Stimulated activated CD4-positive, alpha-beta T cell treated with anti-CD3 and anti-CD28 coated beads, Interleukin-4, amount 100 ng/mL, for 4 hours (primary cell): ENCODE results near the gene SLC29A1.
A peak's percentile ranks its signal among the peaks of the same experiment; 100 is the strongest.

Experiments
- DNase-seq, 2 experiments: peaks; one replicate each; pipeline ENCODE4 v3.0.0-alpha.2; 2020

SLC29A1 gene

GRCh38 chr6:44269921-44270525 is 46.6 kb downstream of the SLC29A1 start, which contains the start of gene TMEM151B:
Gene TMEM151B, plus strand, starts transcription at chr6:44270450. Its CDS starts 293 bp downstream, at chr6:44270743.
- no peak for DNase-seq

DNA sequence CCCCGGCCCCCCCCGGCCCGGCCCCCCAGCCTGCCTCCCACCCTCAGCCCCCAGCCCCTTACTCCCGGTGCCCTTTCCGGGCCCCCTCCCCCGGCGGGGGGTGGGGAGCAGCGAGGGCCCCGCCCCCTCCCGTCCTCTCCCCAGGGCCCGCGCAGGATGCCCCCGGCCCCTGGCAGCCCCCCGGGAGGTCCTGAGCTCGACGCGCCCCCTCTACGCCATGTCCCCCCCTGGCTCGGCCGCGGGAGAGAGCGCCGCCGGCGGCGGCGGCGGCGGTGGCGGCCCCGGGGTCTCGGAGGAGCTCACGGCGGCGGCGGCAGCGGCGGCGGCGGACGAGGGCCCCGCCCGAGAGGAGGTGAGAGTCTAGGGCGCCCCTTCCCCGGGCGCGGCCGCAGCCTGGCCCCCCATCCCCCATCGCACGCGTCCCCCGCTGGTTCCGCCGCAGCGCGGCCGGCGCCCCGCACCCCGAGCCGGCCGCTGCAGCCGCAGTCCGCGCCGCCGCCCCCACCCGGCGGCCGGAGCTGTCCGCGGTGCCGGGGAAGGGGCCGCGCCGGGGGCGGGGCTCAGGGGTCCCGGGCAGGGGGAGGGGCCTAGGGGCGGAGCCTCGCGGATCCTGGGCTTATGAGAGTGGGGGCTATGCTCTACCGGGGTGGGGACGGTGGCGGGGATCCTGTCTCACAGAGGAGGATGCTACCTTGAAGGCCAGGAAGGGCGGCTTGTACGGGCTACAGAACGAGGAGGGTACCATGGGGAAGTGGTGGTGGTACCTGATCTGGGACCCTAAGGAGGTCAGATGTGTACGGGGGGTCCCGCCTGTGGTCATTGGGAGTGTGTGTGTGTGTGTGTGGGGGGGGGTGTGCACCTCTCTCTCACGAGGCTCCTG is 47.4 kb downstream of the SLC29A1 start:
- DNase-seq, result no peak

DNA sequence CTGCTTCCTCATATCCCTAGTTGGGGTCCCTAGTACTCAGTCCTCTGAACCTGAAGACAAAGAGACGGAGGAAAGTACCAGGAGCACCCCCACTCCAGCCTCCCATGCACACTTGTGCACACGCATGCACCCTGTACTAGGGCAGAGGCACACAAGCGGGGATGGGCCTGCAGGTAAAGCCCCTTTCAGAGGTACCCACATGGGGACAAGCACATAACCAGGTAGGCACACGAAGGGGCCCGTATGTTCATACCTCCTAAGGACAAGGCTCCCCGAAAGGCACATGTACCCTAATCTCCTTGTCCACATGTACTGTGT is 48.0 kb downstream of the SLC29A1 start:
- no peak for DNase-seq

DNA sequence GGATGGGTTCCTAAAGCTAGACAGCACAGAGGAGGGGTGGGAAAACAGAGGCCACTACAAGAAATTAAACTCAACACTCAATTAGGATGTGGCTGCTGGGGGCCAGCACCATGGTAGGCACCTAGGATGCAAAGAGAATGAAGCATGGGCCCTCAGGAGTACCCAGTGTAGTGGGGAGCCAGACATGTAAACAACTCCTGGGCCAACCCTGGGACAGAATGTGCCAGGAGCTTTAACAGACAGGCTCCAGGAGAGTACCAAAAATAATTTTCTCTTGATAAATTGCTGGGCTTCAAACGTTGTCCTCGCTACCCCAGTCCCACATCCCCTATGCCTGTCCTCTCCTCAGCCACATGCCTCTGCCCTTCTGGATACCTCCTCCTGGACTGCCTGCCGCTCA is 48.5 kb downstream of the SLC29A1 start:
- no peak for DNase-seq

- no peak for DNase-seq
These were observed 49.1 kb downstream of the SLC29A1 start for GRCh38 chr6:44272529-44272928.

DNA sequence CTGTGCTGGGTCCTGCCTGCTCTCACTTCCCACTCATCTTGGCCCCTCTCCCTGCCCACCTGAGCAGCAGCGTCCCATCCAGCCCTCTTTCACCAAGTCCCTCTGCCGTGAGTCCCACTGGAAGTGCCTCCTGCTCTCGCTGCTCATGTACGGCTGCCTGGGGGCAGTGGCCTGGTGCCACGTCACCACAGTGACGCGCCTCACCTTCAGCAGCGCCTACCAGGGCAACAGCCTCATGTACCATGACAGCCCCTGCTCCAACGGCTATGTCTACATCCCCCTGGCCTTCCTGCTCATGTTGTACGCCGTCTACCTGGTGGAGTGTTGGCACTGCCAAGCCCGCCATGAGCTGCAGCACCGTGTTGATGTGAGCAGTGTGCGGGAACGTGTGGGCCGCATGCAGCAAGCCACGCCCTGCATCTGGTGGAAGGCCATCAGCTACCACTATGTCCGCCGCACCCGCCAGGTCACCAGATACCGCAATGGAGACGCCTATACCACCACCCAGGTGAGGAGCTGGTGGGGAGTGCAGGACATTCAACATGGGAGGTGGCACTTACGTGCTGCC is 49.7 kb downstream of the SLC29A1 start:
- DNase-seq, result no peak

DNA sequence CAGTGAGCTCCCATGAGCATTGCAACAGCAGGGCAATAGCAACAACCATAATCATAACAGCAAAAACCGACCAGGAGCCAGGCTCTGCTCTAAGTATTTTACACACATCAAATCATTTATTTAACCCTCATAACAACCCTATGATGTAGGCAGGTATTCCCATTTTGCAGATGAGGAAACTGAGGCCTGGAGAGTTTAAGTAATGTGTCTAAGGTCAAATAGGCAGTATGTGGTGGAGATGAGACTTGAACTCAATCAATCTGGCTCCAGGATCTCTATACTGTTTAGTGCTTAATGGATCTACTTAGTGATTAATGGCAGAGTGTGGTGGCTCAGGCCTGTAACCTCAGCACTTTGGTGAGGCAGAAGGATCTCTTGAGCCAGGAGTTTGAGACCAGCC is 50.2 kb downstream of the SLC29A1 start:
- no peak for DNase-seq

DNA sequence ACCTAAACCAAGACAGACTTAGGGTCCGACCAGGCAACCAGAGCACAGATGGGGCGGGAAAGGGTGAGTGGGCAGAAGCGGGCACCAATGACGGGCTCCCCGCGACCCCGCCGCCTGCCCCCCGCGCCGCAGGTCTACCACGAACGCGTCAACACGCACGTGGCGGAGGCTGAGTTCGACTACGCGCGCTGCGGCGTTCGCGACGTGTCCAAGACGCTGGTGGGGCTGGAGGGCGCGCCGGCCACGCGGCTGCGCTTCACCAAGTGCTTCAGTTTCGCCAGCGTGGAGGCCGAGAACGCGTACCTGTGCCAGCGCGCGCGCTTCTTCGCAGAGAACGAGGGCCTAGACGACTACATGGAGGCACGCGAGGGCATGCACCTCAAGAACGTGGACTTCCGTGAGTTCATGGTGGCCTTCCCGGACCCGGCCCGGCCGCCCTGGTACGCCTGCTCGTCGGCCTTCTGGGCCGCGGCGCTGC is 51.9 kb downstream of the SLC29A1 start:
- no peak for DNase-seq

DNA sequence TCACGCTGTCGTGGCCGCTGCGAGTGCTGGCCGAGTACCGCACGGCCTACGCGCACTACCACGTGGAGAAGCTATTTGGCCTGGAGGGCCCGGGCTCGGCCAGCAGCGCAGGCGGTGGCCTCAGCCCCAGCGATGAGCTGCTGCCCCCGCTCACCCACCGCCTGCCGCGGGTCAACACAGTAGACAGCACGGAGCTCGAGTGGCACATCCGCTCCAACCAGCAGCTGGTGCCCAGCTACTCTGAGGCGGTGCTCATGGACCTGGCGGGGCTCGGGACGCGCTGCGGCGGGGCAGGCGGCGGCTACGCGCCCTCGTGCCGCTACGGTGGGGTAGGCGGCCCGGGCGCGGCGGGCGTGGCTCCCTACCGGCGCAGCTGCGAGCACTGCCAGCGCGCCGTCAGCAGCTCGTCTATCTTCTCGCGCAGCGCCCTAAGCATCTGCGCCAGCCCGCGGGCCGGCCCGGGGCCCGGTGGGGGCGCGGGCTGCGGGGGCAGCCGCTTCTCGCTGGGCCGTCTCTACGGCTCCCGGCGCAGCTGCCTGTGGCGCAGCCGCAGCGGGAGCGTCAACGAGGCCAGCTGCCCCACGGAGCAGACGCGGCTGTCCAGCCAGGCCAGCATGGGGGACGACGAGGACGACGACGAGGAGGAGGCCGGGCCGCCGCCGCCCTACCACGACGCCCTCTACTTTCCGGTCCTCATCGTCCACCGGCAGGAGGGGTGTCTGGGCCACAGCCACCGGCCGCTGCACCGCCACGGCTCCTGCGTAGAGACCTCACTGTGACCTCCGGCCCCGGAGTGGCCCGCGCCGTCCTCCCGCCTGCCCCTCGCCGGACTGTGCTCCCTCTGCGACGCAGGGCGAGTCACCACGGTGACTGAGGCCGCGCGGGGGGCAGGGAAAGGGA is 52.6 kb downstream of the SLC29A1 start:
- DNase-seq, result peak in 1 of 2 experiments; percentile 43

- DNase-seq, result no peak
These were observed 53.6 kb downstream of the SLC29A1 start for GRCh38 chr6:44276667-44277640.

DNA sequence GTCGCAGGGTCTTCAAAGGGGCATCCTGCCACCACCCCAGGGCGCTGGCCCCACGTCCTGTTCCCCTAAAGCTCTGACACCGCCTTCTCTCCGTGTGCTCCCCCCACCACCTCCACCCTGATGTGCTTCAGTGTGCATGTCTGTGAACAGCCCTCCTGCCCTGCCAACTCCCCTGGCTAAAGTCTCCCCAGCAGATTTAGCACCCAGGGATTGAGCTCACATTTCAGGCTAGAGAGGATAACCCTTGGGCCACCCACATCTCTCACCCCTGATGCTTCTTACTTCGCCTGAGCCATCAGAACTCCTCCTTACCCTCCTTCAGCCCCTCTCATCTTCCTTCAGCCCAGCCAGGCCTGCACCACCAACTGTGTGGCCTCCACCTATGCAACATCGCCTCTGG is 54.4 kb downstream of the SLC29A1 start:
- no peak for DNase-seq

DNA sequence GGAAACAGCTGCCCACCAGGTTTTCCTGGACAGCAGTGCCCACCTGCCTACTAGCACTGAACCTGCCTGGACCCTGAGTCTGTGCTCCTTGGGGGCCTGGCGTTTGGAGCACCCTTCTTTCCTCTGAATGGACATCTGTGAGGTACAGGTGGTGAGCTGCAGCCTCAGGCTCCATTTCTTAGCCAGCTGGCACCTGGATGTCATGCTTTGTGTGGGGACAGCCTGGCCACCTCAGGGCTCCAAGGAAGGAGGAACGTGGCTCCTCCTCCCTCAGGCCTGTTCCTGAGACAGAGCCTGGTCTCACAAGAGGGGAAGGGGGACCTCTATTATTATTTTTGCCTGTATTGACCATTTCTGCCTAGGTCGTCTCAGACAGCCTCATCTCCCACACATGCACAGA is 54.9 kb downstream of the SLC29A1 start:
- no peak for DNase-seq

DNA sequence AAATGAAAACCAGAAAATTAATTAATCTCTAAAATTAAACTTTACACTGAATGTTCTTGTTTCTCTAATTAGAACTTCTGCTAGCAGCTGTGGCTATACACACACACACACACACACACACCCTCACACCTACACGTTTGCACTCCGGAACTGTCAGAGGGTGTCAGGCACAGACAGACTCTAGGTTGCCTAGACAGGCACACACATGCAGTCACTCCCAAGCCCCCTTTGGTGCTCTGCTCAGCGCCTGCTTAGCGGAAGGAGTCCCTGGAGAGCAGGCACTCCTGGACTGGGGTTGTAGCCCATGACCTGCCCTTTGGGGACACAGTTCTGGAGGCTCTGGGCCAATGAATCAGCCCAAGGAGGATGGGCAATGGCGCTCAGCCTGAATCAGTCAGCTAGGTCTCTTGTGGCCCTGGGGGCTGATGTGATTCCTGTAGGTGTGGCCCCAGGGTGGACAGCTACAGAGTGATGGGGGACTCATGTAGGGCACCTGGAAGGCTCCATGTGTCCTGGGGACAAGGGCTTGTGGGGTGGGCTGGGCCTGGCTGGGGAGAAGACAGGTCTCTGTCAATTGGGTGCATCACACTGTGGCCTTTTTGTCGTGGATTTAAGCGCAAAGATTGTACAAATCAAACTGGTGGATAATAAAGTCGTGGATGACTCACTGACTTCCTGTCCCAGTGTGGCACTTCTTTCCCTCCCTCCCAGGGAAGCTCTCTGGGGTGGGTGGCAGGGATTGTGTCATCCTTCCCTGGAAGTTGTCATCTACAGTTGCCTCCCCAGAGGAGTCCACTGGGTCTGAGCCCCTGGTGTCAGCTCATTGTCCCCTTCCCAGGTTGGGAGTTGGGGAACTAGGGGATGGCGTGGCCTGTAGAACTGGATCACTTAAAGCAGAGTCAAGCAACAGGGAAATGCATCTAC is 55.6 kb downstream of the SLC29A1 start:
- DNase-seq, result no peak
